HG02840 (cell line): ENCODE measurements around the gene KCTD5.
"Not testable (repeated sequence)": the region's sequence is repeated elsewhere in the genome, so short reads cannot be mapped to it uniquely, and the experiment has no call there.

Experiments
- ATAC-seq: cut with Tn5 transposase; IDR thresholded peaks from one replicate; pipeline ENCODE4 v1.9.1; 2021; ENCODE audit warnings: mild to moderate bottlenecking, moderate library complexity, moderate number of reproducible peaks; ENCODE audit not compliant: unreplicated experiment, low FRiP score

The KCTD5 gene

DNA sequence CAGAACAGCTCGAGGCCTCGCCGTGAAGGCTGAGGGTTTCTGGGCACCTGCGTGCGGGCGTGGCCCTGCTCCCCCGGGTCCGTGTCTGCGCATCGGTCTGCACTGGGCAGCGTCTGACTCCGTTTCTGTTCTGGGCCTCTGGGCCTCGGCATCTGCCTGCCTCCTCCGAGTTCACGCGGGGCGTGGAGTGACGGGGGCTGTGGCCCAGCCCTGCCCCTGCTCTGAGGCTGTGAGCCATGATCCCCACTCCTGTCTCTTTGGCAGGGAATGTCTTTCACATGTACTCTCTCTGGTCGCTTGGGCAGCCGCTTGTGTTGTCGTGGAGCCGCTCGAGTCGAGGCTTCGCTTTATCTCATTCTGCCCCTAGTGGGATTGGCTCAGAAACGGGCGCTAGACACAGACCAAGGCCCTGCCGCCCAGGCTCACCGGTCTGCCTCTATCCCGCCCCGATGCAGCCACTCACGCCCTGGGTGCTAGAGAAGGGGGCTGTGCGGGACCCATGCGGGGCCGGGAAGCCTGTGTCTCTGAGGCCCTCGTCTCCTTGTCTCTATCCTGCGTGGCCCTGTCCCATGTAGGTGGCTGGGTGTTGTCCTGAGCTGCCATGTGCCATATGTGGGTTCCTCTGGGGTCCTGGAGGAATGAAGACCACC is 14.4 kb downstream of the KCTD5 start:
- not testable (repeated sequence) for ATAC-seq

DNA sequence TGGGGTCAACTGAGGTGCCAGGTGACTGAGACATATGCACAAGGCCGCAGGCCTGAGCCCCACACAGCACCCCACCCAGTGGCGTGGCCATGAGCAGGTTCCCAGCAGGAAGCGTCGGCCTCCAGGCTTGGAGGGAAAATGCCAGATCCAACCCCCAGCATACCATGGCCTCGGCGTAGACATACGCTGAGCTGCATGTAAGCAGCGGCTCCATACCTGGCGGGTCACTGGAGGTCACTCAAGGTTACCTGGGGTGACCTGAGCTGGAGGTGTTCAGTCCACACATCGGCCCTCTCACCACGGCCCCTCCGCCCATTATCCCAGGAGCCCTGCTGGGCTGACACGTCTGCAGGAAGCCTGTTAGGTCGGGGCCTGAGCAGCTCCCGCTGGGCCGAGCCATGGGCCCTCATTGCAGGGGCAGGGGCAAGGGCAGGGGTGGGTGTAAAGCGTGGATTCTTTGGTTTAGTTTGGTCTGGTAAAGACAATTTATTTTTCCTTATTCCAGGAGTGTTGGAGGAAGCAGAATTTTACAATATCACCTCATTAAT is 15.2 kb downstream of the KCTD5 start:
- ATAC-seq = no peak

DNA sequence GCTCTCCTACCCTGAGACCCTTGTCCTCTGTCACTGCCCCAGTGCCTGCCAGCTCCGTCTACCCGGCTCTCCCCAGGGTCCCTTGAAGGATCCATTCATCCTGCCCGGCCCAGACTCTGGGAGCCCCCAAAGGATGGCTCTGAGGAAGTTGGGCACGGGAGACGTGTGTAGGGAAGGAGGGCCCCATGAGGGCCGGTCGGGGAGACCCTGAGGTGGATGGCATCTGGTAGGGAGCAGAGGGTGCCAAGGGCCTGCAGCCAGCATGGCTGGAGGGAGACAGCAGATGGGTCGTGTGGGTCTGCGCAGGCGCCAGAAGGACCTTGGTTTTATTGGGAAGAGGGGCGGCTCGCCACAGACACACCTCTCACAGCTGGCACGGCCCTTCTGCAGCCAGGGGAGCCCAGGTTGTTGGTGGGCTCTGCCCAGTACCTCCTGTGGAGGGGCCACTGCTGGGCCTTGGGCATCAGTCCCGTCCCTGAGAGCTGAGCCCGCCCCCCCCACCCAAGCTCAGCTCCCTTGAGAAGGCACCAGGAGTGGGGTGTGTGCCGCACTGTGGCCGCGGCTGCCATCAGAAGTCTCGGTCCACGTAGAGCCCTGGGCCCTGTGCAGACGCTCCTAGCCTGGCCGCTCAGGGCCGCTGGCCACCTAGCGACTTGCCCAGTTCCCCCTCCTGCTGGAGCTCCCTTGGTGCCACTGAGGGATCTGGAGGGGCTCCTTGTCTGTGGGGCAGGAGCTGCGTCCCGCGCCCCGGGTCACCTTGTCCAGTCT is 16.0 kb downstream of the KCTD5 start:
- ATAC-seq = no peak

DNA sequence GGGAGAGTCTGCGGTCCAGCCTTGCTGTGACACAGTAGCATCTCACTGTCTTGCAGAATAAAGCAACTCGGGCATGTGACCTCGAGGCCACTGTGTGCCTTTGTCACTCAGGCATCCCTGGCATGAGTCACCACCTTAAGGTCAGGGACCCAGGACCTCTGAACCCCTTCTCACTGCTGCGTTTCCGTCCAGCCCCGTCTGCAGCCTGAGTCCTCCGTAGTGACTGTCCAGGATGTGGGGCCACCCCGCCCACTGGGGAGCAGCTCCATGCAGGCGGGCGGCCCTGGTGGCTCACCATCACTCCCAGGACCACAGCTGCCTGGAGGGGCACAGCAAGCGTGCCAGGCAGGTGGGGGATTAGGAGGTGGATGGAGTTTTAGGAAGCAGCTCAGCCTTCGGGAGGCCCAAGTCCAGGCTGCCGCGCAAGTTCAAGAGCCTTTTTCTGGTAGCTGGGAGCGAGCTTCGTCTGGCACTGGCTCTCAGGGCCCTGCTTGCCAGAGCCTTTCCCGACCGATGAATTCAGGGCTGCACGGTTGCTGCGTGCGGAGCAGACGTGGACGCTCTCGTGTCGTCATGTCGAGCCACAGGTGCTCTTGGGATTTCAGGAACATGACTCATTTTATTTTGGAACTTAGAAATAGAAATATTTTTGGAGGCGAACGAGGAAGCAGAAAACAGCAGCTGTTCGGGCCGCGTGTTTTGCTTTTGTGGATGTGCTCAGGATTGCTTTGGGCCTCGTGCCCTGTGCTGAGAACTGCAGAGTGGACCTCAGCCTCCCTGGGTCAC is 16.8 kb downstream of the KCTD5 start:
- no peak for ATAC-seq

DNA sequence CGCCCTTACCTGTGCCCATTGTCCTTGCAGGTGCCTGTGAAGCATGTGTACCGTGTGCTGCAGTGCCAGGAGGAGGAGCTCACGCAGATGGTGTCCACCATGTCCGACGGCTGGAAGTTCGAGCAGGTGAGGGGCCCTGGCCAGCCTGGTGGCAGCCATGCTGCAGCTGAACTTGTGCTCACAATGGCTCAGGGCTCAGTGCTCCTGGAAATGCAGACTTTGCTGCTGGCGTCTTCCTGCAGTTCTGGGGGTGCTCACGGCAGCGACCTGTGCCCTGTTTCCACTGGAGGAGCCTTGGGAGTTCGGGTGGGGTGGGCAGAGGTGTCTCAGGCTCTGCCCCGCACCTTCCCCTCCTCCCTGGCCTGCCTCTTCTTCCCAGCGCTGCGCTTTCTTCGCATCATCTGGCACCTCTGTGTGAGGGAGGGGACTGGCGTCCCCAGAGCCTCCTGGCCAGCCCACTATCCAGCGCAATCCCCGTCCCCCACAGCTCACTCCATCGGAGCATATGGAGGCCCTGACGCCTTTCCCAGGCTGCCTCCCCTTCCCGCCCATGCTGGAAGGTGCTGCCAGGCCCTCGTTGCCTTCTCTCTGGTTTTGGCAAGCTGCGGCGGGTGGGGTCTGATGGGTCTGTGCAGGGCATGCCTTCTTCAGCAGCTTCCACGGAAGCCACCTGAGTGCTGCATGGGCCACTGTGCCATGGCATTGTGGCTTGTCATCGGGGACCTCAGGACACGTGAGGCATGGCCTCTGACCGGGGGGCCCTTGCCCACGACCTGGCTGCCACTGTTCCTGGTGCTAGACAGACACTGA is 17.7 kb downstream of the KCTD5 start:
- ATAC-seq = no peak

DNA sequence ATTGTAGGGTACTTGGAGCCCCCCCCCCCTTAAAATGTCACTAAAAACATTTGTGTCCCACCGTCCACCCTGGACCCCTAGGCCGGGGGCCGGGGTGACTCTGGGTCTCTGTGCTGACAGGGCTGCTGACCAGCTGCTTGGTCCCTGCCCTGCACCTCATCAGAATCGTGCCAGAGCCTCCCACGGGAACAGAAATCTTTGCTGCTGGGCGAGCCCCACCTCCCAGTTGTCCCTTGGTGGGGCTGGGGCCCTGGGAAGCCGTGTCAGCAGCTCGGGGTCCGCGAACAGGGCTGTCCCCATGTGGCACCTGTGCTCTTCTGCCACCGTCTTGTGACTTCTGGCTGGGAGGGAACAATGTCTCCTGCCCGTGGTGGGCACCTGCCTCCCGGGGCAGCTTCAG is 18.5 kb downstream of the KCTD5 start:
- no peak for ATAC-seq

GRCh38 chr16:2701272-2701671 is 18.9 kb downstream of the KCTD5 start:
- ATAC-seq = no peak

DNA sequence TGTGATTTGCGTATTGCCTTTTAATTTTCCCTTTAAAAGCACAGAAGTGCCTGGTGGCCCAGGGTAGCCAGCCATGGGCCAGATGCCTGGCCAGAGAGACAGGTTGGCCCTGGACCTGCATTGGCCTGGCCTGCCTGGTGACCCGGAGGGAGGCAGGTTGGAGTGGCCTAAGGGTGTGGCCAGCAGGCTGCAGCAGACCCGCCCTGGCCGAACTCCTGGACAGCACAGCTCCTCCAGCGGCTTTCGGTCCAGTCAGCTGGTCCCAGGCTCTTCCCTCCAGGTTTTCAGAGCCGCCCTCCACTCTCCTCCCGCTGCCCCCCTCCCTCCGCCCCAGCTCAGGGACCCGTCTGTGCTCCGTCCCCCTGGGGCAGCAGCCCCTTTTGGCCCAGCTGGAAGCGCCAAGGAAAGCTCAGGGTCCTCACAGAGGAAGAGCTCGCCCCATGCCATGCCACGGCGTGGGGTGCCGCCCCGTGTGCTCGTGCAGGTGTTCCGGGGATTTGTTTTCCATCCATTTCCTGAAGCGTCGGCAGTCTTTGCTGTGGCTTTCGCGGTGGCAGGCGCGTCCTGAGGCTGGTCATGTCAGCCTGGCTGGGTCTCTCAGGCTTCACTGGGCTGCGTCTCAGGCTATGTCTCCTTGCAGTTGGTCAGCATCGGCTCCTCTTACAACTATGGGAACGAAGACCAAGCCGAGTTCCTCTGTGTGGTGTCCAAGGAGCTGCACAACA is 19.6 kb downstream of the KCTD5 start:
- ATAC-seq = no peak

GRCh38 chr16:2702438-2702825 is 20.1 kb downstream of the KCTD5 start:
- ATAC-seq = no peak

DNA sequence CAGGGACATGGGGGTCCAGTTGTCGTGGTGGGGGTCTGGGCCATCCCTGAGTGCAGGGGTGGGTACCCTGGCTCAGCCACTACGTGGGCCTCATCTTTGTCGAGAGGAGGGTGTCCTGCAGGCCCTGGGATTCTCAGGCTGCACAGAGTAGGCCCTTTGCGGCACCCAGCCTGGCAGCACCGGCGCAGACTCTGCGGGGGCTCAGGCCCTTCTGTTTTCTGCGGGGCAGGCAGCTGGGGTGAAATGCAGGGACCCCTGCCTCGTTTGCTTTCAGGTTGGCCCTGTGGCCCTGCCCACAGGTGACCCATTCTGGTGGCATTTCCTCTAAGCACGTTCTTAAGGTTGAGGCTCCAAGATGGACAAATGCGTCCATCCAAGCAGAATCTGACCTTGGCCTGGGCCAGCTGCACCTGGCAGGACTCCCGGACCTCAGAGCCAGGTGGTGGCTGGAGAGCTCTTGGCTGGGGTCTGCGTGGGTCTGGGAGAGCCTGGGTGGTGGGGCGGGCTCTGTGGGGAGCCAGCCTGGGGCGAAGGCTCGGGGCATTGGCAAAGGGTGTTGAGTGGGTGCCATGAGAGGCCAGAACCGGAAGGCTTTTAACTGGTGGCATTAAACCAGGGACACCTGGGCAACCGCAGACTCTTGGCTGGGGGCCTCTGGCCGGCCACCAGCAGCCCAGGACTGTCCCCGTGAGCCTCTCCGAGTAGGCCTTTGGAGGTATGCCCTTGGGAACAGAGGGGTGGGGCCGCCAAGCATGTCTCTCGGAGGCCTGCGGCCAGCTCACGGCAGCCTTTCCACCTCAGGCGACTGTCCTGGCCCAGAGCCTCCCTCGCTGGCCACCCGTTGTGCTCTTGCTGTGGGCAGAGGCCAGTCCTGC is 20.8 kb downstream of the KCTD5 start:
- no peak for ATAC-seq

DNA sequence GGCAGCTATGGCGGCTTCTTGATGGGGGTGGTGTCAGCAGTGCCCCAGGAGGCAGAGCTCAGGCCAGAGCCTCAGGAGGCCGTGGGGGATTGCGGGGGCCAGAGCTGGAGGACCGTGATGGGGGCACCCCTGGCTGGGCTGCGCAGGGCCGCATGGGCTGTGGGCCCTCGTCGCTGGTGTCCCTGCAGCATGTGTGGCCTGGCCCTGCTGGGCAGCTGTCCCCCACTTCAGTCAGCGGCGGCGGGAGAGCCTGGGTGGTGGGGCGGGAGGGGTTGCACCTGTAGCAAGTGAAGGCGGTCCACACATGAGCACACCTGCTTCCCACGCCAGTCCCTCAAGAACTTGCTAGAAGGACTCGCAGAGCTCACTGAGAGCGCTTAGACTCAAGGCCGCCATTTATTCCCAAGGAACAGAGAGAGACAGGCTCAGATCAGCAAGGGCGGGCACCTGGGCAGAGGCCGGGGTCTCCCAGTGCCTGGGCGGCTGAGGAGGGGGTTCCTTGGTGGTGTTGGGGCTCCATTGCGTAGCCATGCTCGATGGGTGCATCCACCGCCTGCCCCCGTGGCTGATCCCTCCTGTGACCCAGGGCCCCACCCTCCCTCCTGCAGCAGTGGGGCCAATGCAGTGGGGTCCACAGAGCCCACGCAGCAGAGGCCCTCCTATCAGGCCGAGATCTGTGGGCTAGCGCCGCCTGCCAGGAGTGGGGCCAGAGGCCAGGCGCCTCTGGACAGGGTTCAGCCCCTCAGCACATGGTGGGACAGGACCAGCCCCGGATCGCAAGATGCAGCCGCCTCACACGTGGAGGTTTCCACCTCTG is 22.1 kb downstream of the KCTD5 start:
- ATAC-seq = no peak

GRCh38 chr16:2704983-2705275 is 22.6 kb downstream of the KCTD5 start:
- no peak for ATAC-seq

DNA sequence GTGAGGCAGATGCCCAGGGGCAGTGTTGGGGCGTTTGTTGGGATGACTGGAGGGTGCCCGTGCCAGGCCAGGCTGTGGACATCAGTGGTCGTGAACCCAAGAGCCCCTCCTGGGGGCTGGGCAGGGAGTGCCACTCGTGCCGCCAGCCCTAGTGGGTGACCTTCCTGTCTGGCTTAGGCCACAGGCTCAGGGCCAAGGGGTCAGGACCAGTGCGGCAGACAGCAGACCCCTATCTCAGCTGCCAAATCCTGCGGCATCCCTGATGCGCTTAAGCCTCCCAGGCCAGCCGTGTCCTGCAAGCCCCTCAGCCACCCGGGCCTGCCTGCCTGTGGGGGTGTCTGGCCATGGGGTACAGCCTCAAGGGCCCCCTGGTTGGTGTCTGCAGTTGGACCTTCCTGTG is 23.0 kb downstream of the KCTD5 start:
- no peak for ATAC-seq

DNA sequence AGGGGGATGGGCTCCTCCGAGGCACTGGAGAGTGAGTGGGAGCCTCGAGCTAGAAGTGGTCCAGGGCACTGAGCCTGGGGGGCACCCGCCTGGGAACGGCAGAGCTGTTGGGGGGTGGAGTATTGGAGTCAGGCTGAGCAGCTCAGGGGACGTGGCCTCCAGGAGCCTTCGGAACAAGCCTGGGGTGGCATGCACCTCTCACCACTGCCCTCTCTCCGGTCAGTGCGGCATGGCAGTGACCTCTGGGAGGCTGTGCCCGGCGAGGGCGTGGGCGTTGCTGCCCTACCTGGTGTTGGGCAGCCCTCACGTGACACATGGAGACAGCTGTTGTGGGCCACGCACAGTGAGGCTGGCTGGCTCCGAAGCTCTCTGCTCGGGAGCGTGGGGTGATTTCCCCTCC is 23.8 kb downstream of the KCTD5 start:
- no peak for ATAC-seq

DNA sequence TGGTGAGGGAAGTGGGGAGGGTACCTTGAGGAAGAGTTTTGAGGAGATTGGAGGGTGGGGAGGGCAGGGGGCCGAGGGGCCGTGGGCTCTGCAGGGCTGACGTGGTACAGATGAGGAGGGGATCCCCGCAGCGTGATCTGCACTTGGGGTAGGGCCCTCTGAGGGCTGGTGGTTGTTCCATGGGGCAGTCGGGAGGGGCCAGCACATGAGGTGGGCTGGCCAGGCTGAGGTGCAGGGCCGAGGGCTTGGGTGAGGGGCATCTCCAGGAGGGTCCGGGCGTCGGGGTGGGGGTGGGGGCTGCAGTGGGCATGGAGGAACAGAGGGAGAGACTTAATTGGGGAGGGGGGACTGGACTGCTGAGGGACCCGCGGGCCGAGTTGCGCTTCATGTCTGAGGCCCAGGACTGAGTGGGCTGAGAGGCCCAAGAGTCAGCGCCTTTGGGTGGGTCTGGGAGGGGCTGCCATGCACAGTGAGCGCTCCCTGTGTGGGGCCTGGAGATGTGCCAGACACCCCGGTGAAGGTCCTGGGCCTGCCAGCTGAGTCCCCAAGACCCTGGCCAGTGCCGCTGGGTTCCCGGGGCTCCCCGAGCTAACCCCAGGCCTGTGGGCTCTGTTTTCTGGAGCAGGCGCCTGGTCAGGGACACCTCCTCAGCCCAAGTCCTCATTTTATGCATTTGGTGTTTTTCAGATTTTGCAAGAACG is 24.4 kb downstream of the KCTD5 start:
- ATAC-seq = no peak

- ATAC-seq = no peak
Measured at GRCh38 chr16:2707368-2708289, 25.3 kb downstream of the KCTD5 start.

DNA sequence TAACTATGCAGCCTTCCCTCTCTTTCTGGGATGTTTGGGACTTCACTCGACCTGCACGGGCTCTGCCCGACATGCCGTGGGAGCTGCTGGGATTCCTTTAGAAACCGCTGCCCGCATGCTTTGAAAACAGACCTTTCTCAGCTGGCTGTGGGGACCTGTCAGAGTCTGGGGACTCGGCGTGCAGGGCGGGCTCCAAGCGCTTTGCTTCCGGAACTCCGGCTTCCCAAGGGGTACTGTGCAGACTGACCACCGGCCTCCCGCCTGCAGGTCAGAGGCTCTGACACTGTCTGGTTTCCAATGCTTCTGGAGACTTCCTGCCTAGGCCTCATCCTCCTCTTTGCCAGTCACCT is 25.9 kb downstream of the KCTD5 start:
- ATAC-seq = no peak
